GM12873 (cell line): ENCODE results near the gene TRAK1.

Experiments used
- TF ChIP-seq, protein P1 (sequence below): IDR thresholded peaks from 2 replicates; pipeline ENCODE4 v1.5.1; 2012; ENCODE audit warnings: low read depth, mild to moderate bottlenecking, moderate library complexity, low read length, control low read depth; ENCODE audit not compliant: insufficient read depth; ENCODE audit errors: missing control alignments

The TRAK1 gene

DNA sequence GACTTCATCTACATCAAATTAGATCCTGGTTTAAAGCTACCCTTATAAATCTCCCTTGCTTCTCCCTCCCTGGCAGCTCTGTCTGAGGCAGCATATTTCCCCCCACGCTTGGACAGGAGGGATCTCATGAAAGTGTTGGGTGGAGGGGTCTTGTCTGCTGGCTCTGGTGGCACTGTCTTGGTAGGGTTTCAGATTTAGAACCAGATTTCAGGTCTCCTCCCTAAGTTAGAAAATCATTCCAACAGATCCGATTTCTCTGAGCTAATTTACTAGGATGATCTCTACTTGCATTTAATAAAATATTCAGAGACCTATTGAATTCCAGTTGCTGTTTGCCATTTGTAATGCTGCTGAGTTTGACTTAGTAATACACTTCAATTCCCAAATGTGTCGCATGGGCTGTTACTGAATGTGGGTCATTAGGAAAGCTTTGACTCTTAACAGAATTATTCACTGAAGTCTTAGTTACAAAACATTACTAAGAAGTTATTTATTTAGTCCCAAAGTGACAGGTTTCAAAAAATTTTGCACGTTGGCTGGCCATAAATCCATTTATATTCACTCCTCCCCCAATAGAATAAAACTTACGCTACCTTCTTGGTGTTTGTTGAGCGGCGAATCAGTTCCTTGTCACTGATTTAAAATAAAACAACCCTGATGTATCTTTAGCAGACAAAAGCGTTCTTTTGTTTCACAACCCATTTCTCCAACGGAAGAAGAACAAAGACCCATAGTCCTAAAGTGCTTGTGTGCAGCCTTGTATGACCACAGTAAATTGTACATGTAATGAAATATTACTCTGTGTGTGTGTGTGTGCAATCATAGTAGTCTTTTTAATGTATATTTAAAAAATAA is 84.5 kb downstream of the TRAK1 start:
- TF ChIP-seq, protein P1, sequence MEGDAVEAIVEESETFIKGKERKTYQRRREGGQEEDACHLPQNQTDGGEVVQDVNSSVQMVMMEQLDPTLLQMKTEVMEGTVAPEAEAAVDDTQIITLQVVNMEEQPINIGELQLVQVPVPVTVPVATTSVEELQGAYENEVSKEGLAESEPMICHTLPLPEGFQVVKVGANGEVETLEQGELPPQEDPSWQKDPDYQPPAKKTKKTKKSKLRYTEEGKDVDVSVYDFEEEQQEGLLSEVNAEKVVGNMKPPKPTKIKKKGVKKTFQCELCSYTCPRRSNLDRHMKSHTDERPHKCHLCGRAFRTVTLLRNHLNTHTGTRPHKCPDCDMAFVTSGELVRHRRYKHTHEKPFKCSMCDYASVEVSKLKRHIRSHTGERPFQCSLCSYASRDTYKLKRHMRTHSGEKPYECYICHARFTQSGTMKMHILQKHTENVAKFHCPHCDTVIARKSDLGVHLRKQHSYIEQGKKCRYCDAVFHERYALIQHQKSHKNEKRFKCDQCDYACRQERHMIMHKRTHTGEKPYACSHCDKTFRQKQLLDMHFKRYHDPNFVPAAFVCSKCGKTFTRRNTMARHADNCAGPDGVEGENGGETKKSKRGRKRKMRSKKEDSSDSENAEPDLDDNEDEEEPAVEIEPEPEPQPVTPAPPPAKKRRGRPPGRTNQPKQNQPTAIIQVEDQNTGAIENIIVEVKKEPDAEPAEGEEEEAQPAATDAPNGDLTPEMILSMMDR = no peak

DNA sequence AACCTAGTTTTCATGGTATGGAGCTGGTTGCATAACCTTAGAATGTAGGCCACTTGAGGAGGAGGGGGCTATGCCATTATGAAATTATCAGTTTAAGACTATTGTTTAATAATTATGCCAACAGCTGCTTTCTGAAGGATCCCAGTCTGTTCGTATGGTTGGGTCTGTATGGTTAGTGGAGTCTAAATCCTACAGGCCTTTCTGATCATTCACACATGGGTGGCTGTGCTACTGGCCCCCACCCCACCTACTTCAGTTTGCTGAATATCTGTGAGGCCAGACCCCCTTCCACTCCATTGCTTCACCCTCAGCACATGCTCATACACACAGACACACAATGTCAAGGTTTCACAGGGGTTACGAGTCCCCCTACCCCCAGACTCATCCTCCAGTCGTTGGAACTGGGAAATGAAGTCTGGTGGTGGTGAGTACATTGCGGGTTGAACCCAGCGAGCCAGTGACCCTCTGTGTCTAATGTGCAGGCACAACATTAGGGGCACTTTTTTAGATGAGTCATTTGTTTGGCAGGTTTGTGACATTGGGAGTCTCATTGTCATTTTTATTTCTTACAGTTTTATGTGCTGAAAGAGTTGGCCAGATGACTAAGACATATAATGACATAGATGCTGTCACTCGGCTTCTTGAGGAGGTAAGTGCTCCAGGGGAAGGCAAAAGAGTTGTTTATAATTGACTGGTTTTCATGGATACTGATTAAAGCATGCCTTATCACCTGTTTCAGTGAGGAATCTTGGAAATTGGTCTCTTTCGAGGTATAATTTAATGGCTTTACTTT is 85.3 kb downstream of the TRAK1 start:
- TF ChIP-seq, protein P1 = no peak

DNA sequence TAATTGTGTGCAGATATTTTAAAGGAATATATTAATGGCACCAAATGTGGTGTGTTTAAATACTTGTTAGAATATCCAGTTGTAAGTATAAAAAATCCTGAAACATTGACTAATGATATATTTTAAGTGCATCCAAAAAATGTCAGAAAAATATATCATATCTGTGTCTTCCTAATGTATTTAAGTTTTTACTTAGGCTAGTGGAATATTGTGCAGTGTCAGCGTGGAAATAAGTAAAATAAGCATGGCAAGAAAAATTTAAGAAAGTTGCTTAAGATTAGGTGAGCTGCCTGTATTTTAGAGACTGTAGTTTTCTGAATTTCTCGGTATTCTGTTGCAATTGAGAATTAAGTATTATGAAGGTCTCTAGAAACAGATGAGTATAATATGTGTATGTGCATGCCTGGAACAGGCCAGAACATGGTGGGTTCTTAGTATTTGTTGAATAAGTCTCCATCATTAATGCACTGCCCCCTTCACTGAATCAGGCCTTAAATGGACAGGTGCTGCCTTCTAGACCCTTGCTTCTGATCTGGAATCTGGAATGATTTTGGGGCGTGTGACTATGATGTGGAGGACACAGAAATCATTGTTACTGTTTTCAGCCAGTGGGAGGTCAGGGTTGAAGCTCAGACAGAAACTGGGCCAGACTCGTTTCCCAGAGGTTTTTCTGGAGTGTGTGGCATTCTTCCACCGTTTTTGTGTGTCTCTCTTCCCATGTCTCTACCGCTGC is 86.1 kb downstream of the TRAK1 start:
- TF ChIP-seq, protein P1 = no peak

DNA sequence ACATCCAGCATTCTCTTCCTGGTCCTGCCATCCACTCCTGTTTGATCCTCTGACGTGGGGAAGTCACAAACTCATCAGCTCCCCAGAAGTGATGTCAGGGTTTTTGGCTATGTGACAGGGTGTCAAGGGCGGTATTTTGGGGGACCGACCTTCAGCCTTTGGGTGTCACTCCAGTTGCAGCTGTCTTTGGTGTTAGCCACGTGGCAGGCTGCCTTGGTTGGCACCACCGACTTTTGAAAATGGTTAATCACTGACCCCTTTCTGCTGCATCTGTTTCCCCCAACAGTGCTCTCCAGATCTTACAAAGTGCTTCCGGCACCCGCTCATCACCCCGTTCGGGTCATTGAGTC is 86.6 kb downstream of the TRAK1 start:
- TF ChIP-seq, protein P1 = no peak

DNA sequence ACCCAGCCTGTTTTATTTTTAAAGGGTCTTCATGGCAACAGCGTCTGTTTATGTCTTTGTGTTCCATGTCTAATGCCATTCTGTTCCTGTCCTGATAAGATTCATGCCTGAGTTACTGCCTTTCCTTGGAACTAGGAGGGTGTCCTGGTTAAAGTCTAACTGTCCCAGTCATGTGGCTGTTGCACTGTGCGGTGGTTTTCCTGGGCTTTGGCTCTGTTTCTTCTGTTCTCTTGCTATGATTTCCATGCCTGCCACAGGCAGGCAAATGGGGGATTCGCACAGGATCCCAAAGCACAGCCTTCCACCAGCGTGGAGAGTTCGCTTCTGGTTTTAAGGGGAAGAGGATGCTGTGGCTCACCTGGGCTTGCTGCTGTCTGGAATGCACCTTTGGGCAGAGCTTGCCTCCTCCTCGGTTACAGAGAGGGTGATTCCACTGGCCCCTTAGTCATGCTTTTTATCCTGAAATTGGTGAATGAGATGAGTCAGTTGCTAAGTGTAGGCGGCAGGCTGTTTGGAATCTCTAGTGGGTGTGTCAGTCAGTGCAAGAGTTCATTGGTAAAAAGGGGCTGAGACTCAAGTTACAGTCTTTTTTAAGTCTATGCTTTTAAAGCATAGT is 88.1 kb downstream of the TRAK1 start:
- TF ChIP-seq, protein P1 = no peak

DNA sequence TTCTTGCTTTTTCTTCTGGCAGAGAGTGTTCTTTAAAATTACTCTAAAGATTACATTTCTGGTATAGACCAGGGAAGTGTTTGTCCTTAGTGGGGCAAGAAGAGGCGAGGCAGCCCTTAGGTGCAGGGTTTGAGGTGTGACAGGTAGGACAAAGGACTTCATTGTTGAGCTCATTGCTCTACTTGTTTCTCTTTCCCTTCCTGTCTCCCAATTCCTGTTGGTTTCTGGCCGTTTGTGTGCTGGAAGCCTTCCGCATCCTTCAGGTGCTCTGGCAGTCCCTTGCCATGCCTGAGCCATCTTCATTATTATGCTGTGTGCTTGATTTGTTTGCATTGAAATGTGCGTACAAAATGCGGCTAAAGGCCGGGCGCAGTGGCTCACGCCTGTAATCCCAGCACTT is 89.7 kb downstream of the TRAK1 start:
- TF ChIP-seq, protein P1 = no peak
